Nephron progenitor cell (in vitro differentiated cells): ENCODE data around the gene POLR2B.

ENCODE experiments used
- DNase-seq: peaks from one replicate; pipeline ENCODE4 v3.0.0; 2021
- H3K27ac Mint-ChIP-seq: 2 replicates; pipeline ENCODE4 v1.8.0; 2021; ENCODE audit warnings: mild to moderate bottlenecking, moderate library complexity, mixed read lengths
- H3K27me3 Mint-ChIP-seq: 2 replicates; pipeline ENCODE4 v1.8.0; 2021; ENCODE audit warnings: mild to moderate bottlenecking, low read depth, mixed read lengths; ENCODE audit not compliant: poor library complexity
- H3K36me3 Mint-ChIP-seq: 2 replicates; pipeline ENCODE4 v1.8.0; 2021; ENCODE audit warnings: low read depth, mixed read lengths
- H3K4me1 Mint-ChIP-seq: 2 replicates; pipeline ENCODE4 v1.8.0; 2021; ENCODE audit warnings: mixed read lengths
- H3K4me3 Mint-ChIP-seq: 2 replicates; pipeline ENCODE4 v1.8.0; 2021; ENCODE audit warnings: mild to moderate bottlenecking, moderate library complexity, mixed read lengths
- H3K9me3 Mint-ChIP-seq: 2 replicates; pipeline ENCODE4 v1.8.0; 2021; ENCODE audit warnings: mild to moderate bottlenecking, moderate library complexity, mixed read lengths
- CTCF ChIP-seq: fragments of 200-600 bp; sonication (generic); IDR thresholded peaks from 2 replicates; pipeline ENCODE4 v1.5.0; 2021; ENCODE audit warnings: antibody characterized with exemption

POLR2B gene

GRCh38 chr4:56940971-56941370 is 37.7 kb upstream of the POLR2B start:
- no peaks in the 10 kb centered on the region for H3K9me3 Mint-ChIP-seq
- no peak overlapping the region for H3K4me3 Mint-ChIP-seq
- DNase-seq, result no peak
- peak overlapping the region; percentile 12 for H3K27ac Mint-ChIP-seq
- H3K36me3 Mint-ChIP-seq, result peaks cover 25% of the 10 kb centered on the region
- H3K27me3 Mint-ChIP-seq, result peaks cover 2% of the 10 kb centered on the region
- H3K4me1 Mint-ChIP-seq, result no peaks in the 10 kb centered on the region
- TF ChIP-seq CTCF, result no peak

GRCh38 chr4:56941403-56941802 is 37.3 kb upstream of the POLR2B start:
- TF ChIP-seq CTCF, result no peak
- Mint-ChIP-seq H3K36me3 (peaks cover 25% of the 10 kb centered on the region), H3K4me3 (no peak overlapping the region), H3K4me1 (no peaks in the 10 kb centered on the region), H3K9me3 (no peaks in the 10 kb centered on the region), H3K27ac (no peak overlapping the region), H3K27me3 (peaks cover 2% of the 10 kb centered on the region)
- no peak for DNase-seq

GRCh38 chr4:56953680-56954520 is 24.8 kb upstream of the POLR2B start:
- Mint-ChIP-seq H3K4me1 (peaks cover 17% of the 10 kb centered on the region), H3K27ac (no peak overlapping the region), H3K4me3 (no peak overlapping the region), H3K27me3 (no peaks in the 10 kb centered on the region), H3K9me3 (no peaks in the 10 kb centered on the region), H3K36me3 (no peaks in the 10 kb centered on the region)
- no peak for TF ChIP-seq CTCF
- DNase-seq, result no peak

GRCh38 chr4:56958111-56958517 is 20.6 kb upstream of the POLR2B start:
- H3K9me3 Mint-ChIP-seq, result no peaks in the 10 kb centered on the region

GRCh38 chr4:56959100-56959499 is 19.6 kb upstream of the POLR2B start:
- DNase-seq, result no peak
- H3K36me3 Mint-ChIP-seq, result peaks cover 18% of the 10 kb centered on the region
- no peak overlapping the region for H3K4me3 Mint-ChIP-seq
- H3K27me3 Mint-ChIP-seq, result no peaks in the 10 kb centered on the region
- no peak for TF ChIP-seq CTCF
- no peaks in the 10 kb centered on the region for H3K9me3 Mint-ChIP-seq
- H3K27ac Mint-ChIP-seq, result no peak overlapping the region
- H3K4me1 Mint-ChIP-seq, result peaks cover 17% of the 10 kb centered on the region

More at GRCh38 chr4:56958111-56958517, 20.6 kb upstream of the POLR2B start:
- Mint-ChIP-seq H3K4me3 (peak overlapping the region; percentile 45), H3K27ac (peak overlapping the region; percentile 87), H3K4me1 (peaks cover 17% of the 10 kb centered on the region), H3K27me3 (no peaks in the 10 kb centered on the region), H3K36me3 (peaks cover 15% of the 10 kb centered on the region)
- peak; percentile 42 for DNase-seq
- no peak for TF ChIP-seq CTCF

GRCh38 chr4:56961107-56961500 is 17.6 kb upstream of the POLR2B start:
- no peak for TF ChIP-seq CTCF
- H3K27ac Mint-ChIP-seq, result no peak overlapping the region
- H3K4me3 Mint-ChIP-seq, result no peak overlapping the region
- H3K27me3 Mint-ChIP-seq, result no peaks in the 10 kb centered on the region
- no peak for DNase-seq
- peaks cover 33% of the 10 kb centered on the region for H3K36me3 Mint-ChIP-seq
- H3K4me1 Mint-ChIP-seq, result peaks cover 17% of the 10 kb centered on the region
- H3K9me3 Mint-ChIP-seq, result no peaks in the 10 kb centered on the region
